ENCODE data around the gene TRAM2. TPM values are rescaled to one million over a fixed set of nuclear protein-coding genes. Genes with fewer than 3 reads are reported as not detected.

The TRAM2 gene
- total RNA-seq, 1 experiment from 2014 or later, result 17.7 TPM

GRCh38 chr6:52621631-52622030, 44.8 kb upstream of the TRAM2 start:
- CTCF ChIA-PET, result no interaction called here
- H3K9me3 ChIP-seq (ENCODE audit: low read length), result no peaks in the 10 kb centered on the region

GRCh38 chr6:52620906-52621190, 44.0 kb upstream of the TRAM2 start:
- Histone ChIP-seq H3K27me3 (ENCODE audit: low read length) (no peaks in the 10 kb centered on the region), H3K9me3 (ENCODE audit: low read length) (no peaks in the 10 kb centered on the region), H3K79me2 (ENCODE audit: low read length) (no peaks in the 10 kb centered on the region), H3K4me2 (ENCODE audit: low read length) (no peak overlapping the region), H4K20me1 (ENCODE audit: low read length) (no peaks in the 10 kb centered on the region), H3K27ac (ENCODE audit: low read length) (no peak overlapping the region), H2AFZ (ENCODE audit: low read length) (no peak overlapping the region), H3F3A (ENCODE audit: low read length, unreplicated experiment) (no peaks in the 10 kb centered on the region), H3K4me1 (ENCODE audit: insufficient read depth, low read length) (no peaks in the 10 kb centered on the region), H3K9me2 (replicated peaks; ENCODE audit: low read length) (no peaks in the 10 kb centered on the region), H3K36me3 (ENCODE audit: low read depth, low read length) (no peaks in the 10 kb centered on the region), H3K9ac (ENCODE audit: low read length) (no peak overlapping the region), H3K4me3 (ENCODE audit: low read length) (no peak overlapping the region)
- ATAC-seq (no peak), DNase-seq (no peak)
- TF ChIP-seq EZH2 (IDR thresholded peaks at IDR 0.05; ENCODE audit: low read length, unreplicated experiment), result no peak
- TF ChIP-seq EZH2phosphoT487 (IDR thresholded peaks at IDR 0.05; ENCODE audit: borderline replicate concordance, low read length), result no peak
- TF ChIP-seq CTCF (conservative IDR thresholded peaks at IDR 0.05; ENCODE audit: low read depth, low read length), result no peak
- ChIA-PET CTCF (no interaction called here), POLR2A (ENCODE audit: unreplicated experiment) (no interaction called here)
- no TSS peak for BruUV-seq (replicated peaks)
- intact Hi-C loops (cut with micrococcal nuclease), result no loop called here

More at GRCh38 chr6:52621631-52622030, 44.8 kb upstream of the TRAM2 start:
- Histone ChIP-seq H3K4me1 (ENCODE audit: insufficient read depth, low read length) (no peaks in the 10 kb centered on the region), H3K27ac (ENCODE audit: low read length) (no peak overlapping the region), H3K79me2 (ENCODE audit: low read length) (no peaks in the 10 kb centered on the region), H2AFZ (ENCODE audit: low read length) (no peak overlapping the region), H3K4me3 (ENCODE audit: low read length) (no peak overlapping the region), H3K9ac (ENCODE audit: low read length) (no peak overlapping the region), H3K4me2 (ENCODE audit: low read length) (no peak overlapping the region), H3F3A (ENCODE audit: low read length, unreplicated experiment) (no peaks in the 10 kb centered on the region), H3K36me3 (ENCODE audit: low read depth, low read length) (no peaks in the 10 kb centered on the region), H3K27me3 (ENCODE audit: low read length) (no peaks in the 10 kb centered on the region), H4K20me1 (ENCODE audit: low read length) (no peaks in the 10 kb centered on the region), H3K9me2 (replicated peaks; ENCODE audit: low read length) (no peaks in the 10 kb centered on the region)
- no TSS peak for BruUV-seq (replicated peaks)
- DNase-seq, result no peak
- POLR2A ChIA-PET (ENCODE audit: unreplicated experiment), result no interaction called here
- no peak for ATAC-seq
- no peak for TF ChIP-seq CTCF (conservative IDR thresholded peaks at IDR 0.05; ENCODE audit: low read depth, low read length)
- no peak for TF ChIP-seq EZH2 (IDR thresholded peaks at IDR 0.05; ENCODE audit: low read length, unreplicated experiment)
- no peak for TF ChIP-seq EZH2phosphoT487 (IDR thresholded peaks at IDR 0.05; ENCODE audit: borderline replicate concordance, low read length)
- intact Hi-C loops (cut with micrococcal nuclease), result no loop called here

- H2AFZ ChIP-seq (ENCODE audit: low read length), result no peak overlapping the region
- ChIA-PET CTCF (no interaction called here), POLR2A (ENCODE audit: unreplicated experiment) (no interaction called here)
Observed at GRCh38 chr6:52620055-52620905, 43.4 kb upstream of the TRAM2 start.

More at GRCh38 chr6:52620055-52620905, 43.4 kb upstream of the TRAM2 start:
- intact Hi-C loops (cut with micrococcal nuclease), result no loop called here
- Histone ChIP-seq H3K4me2 (ENCODE audit: low read length) (no peak overlapping the region), H3F3A (ENCODE audit: low read length, unreplicated experiment) (no peaks in the 10 kb centered on the region), H3K4me3 (ENCODE audit: low read length) (no peak overlapping the region), H3K4me1 (ENCODE audit: insufficient read depth, low read length) (no peaks in the 10 kb centered on the region), H3K27ac (ENCODE audit: low read length) (no peak overlapping the region), H3K79me2 (ENCODE audit: low read length) (no peaks in the 10 kb centered on the region), H3K36me3 (ENCODE audit: low read depth, low read length) (no peaks in the 10 kb centered on the region), H3K27me3 (ENCODE audit: low read length) (no peaks in the 10 kb centered on the region), H3K9me3 (ENCODE audit: low read length) (no peaks in the 10 kb centered on the region), H3K9ac (ENCODE audit: low read length) (no peak overlapping the region), H3K9me2 (replicated peaks; ENCODE audit: low read length) (no peaks in the 10 kb centered on the region), H4K20me1 (ENCODE audit: low read length) (no peaks in the 10 kb centered on the region)
- BruUV-seq (replicated peaks), result no TSS peak
- TF ChIP-seq EZH2phosphoT487 (IDR thresholded peaks at IDR 0.05; ENCODE audit: borderline replicate concordance, low read length) (no peak), CTCF (conservative IDR thresholded peaks at IDR 0.05; ENCODE audit: low read depth, low read length) (no peak), EZH2 (IDR thresholded peaks at IDR 0.05; ENCODE audit: low read length, unreplicated experiment) (no peak)
- DNase-seq (no peak), ATAC-seq (no peak)

Data from PC-3 (cell line).